ENCODE data around the gene PKP3.

DNA sequence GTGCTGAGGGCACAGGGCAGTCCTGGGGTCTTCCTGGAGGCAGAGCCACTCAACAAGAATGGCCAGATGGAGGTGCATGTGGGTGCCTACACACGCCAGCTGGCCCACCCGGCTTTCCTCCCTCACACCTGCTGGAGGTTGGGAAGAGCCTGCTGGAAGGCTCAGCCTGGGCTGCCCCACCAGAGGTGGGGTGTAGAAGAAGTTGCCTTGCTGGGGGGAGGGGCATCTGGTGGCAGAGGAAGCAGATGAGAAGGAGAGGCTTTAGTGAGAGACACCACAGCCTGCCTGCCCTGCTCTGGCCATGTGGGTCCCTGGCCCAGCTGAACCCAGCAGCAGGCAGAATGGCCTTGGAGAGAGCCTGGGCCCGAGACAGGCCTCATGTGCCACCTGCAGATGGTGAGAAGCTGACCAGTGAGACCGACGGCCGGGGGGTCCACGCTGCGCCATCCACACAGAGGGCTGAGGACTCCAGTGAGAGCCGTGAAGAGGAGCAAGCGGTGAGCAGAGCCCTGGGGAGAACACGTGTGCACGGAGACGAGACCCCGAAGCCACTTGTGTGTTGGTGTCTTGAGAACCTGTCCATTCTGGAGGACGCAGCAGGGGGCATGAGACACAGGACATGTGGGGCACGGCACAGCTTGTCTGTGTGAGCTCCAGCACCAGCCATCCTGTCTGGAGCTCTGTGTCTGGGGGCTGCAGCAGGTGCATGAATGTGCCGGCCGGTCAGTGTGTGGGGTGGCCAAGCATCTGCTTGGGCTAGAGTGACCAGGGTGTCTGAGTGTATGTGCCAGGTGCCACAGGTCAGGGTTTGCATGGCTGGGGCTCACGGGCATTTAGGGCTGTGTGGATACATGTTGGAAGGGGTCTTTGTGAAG lies 22.1 kb upstream of the PKP3 start:
- TF ChIP-seq, protein P1, sequence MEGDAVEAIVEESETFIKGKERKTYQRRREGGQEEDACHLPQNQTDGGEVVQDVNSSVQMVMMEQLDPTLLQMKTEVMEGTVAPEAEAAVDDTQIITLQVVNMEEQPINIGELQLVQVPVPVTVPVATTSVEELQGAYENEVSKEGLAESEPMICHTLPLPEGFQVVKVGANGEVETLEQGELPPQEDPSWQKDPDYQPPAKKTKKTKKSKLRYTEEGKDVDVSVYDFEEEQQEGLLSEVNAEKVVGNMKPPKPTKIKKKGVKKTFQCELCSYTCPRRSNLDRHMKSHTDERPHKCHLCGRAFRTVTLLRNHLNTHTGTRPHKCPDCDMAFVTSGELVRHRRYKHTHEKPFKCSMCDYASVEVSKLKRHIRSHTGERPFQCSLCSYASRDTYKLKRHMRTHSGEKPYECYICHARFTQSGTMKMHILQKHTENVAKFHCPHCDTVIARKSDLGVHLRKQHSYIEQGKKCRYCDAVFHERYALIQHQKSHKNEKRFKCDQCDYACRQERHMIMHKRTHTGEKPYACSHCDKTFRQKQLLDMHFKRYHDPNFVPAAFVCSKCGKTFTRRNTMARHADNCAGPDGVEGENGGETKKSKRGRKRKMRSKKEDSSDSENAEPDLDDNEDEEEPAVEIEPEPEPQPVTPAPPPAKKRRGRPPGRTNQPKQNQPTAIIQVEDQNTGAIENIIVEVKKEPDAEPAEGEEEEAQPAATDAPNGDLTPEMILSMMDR (IDR thresholded peaks at IDR 0.05): no peak
- TF ChIP-seq POLR2A (IDR thresholded peaks at IDR 0.05) (no peak), EP300 (IDR thresholded peaks at IDR 0.05) (no peak)
